HEK293 (cell line): ENCODE data around the gene GLOD4.

Source experiments
- EGR2 ChIP-seq: fragments of 450-650 bp; formaldehyde crosslinking; IDR thresholded peaks from 2 replicates; pipeline ENCODE4 v1.5.1; 2016; ENCODE audit warnings: low read depth, missing biosample characterization, missing genetic modification characterization
- MEIS1 ChIP-seq: sonication (generic); formaldehyde crosslinking; IDR thresholded peaks from 2 replicates; pipeline ENCODE4 v1.8.1; 2022; ENCODE audit warnings: missing genetic modification reagents, mild to moderate bottlenecking, borderline replicate concordance
- SCRT1 ChIP-seq: fragments of 450-650 bp; formaldehyde crosslinking; IDR thresholded peaks from 2 replicates; pipeline ENCODE4 v1.5.1; 2016; ENCODE audit warnings: missing biosample characterization, missing genetic modification characterization, borderline replicate concordance
- ZBTB17 ChIP-seq: fragments of 450-650 bp; formaldehyde crosslinking; IDR thresholded peaks from 2 replicates; pipeline ENCODE4 v1.5.1; 2016; ENCODE audit warnings: missing biosample characterization, missing genetic modification characterization
- ZBTB21 ChIP-seq: fragments of 450-650 bp; formaldehyde crosslinking; IDR thresholded peaks from 2 replicates; pipeline ENCODE4 v1.5.1; 2017; ENCODE audit warnings: missing biosample characterization, missing genetic modification characterization
- ZBTB7A ChIP-seq: fragments of 450-650 bp; formaldehyde crosslinking; IDR thresholded peaks from 2 replicates; pipeline ENCODE4 v1.5.1; 2016; ENCODE audit warnings: low read depth, missing biosample characterization, missing genetic modification characterization
- ZBTB8A ChIP-seq: fragments of 450-650 bp; formaldehyde crosslinking; IDR thresholded peaks from 2 replicates; pipeline ENCODE4 v1.5.1; 2016; ENCODE audit warnings: missing biosample characterization, missing genetic modification characterization
- ZNF112 ChIP-seq: fragments of 450-650 bp; formaldehyde crosslinking; IDR thresholded peaks from 2 replicates; pipeline ENCODE4 v1.5.0; 2017; ENCODE audit warnings: missing biosample characterization, missing genetic modification characterization
- ZNF146 ChIP-seq: fragments of 450-650 bp; formaldehyde crosslinking; IDR thresholded peaks from 2 replicates; pipeline ENCODE4 v1.5.1; 2016; ENCODE audit warnings: missing biosample characterization, missing genetic modification characterization
- ZNF184 ChIP-seq: fragments of 450-650 bp; IDR thresholded peaks from 2 replicates; pipeline ENCODE4 v1.5.1; 2018; ENCODE audit warnings: missing biosample characterization, mild to moderate bottlenecking, missing genetic modification characterization
- ZNF2 ChIP-seq: fragments of 450-650 bp; formaldehyde crosslinking; IDR thresholded peaks from 2 replicates; pipeline ENCODE4 v1.5.1; 2016; ENCODE audit warnings: missing biosample characterization, missing genetic modification characterization
- ZNF214 ChIP-seq: fragments of 450-650 bp; formaldehyde crosslinking; IDR thresholded peaks from 2 replicates; pipeline ENCODE4 v1.5.1; 2017; ENCODE audit warnings: missing biosample characterization, mild to moderate bottlenecking, missing genetic modification characterization, borderline replicate concordance
- ZNF391 ChIP-seq: fragments of 450-650 bp; formaldehyde crosslinking; IDR thresholded peaks from 2 replicates; pipeline ENCODE4 v1.5.1; 2016; ENCODE audit warnings: low read depth, missing biosample characterization, missing genetic modification characterization, borderline replicate concordance
- ZNF48 ChIP-seq: fragments of 450-650 bp; formaldehyde crosslinking; IDR thresholded peaks from 2 replicates; pipeline ENCODE4 v1.5.1; 2016; ENCODE audit warnings: missing biosample characterization, missing genetic modification characterization
- ZNF549 ChIP-seq: fragments of 450-650 bp; IDR thresholded peaks from 2 replicates; pipeline ENCODE4 v1.5.1; 2018; ENCODE audit warnings: missing biosample characterization, missing genetic modification characterization, mild to moderate bottlenecking, inconsistent platforms, moderate library complexity
- ZNF560 ChIP-seq: fragments of 450-650 bp; formaldehyde crosslinking; IDR thresholded peaks from 2 replicates; pipeline ENCODE4 v1.5.1; 2017; ENCODE audit warnings: missing biosample characterization, missing genetic modification characterization, borderline replicate concordance
- ZNF596 ChIP-seq: fragments of 450-650 bp; IDR thresholded peaks from 2 replicates; pipeline ENCODE4 v1.5.0; 2018; ENCODE audit warnings: missing biosample characterization, mild to moderate bottlenecking, missing genetic modification characterization, moderate library complexity
- ZNF623 ChIP-seq: fragments of 450-650 bp; formaldehyde crosslinking; IDR thresholded peaks from 2 replicates; pipeline ENCODE4 v1.5.1; 2016; ENCODE audit warnings: missing biosample characterization, missing genetic modification characterization
- ZNF664 ChIP-seq: fragments of 450-650 bp; formaldehyde crosslinking; IDR thresholded peaks from 2 replicates; pipeline ENCODE4 v1.5.1; 2016; ENCODE audit warnings: missing biosample characterization, missing genetic modification characterization
- ZNF791 ChIP-seq: fragments of 450-650 bp; formaldehyde crosslinking; IDR thresholded peaks from 2 replicates; pipeline ENCODE4 v1.5.1; 2016; ENCODE audit warnings: missing biosample characterization, missing genetic modification characterization
- TF ChIP-seq, protein P1 (sequence below): fragments of 450-650 bp; formaldehyde crosslinking; IDR thresholded peaks from 2 replicates; pipeline ENCODE4 v1.5.1; 2016; ENCODE audit warnings: missing biosample characterization, missing genetic modification characterization, low read depth
- TF ChIP-seq, protein P2 (sequence below): fragments of 450-650 bp; formaldehyde crosslinking; IDR thresholded peaks from 2 replicates; pipeline ENCODE4 v1.5.1; 2017; ENCODE audit warnings: missing biosample characterization, missing genetic modification characterization
- TF ChIP-seq, protein P3 (sequence below): fragments of 450-650 bp; formaldehyde crosslinking; IDR thresholded peaks from 2 replicates; pipeline ENCODE4 v1.5.1; 2016; ENCODE audit warnings: missing biosample characterization, missing genetic modification characterization
- TF ChIP-seq, protein P4 (sequence below): fragments of 450-650 bp; formaldehyde crosslinking; IDR thresholded peaks from 2 replicates; pipeline ENCODE4 v1.5.1; 2017; ENCODE audit warnings: missing biosample characterization, mild to moderate bottlenecking, missing genetic modification characterization, moderate library complexity
- TF ChIP-seq, protein P5 (sequence below): fragments of 450-650 bp; formaldehyde crosslinking; IDR thresholded peaks from 2 replicates; pipeline ENCODE4 v1.5.1; 2016; ENCODE audit warnings: missing biosample characterization, missing genetic modification characterization
- TF ChIP-seq, protein P6 (sequence below): fragments of 450-650 bp; formaldehyde crosslinking; conservative IDR thresholded peaks from 2 replicates; pipeline ENCODE4 v1.5.1; 2016; ENCODE audit warnings: low read depth, missing biosample characterization, missing genetic modification characterization

GLOD4 gene

DNA sequence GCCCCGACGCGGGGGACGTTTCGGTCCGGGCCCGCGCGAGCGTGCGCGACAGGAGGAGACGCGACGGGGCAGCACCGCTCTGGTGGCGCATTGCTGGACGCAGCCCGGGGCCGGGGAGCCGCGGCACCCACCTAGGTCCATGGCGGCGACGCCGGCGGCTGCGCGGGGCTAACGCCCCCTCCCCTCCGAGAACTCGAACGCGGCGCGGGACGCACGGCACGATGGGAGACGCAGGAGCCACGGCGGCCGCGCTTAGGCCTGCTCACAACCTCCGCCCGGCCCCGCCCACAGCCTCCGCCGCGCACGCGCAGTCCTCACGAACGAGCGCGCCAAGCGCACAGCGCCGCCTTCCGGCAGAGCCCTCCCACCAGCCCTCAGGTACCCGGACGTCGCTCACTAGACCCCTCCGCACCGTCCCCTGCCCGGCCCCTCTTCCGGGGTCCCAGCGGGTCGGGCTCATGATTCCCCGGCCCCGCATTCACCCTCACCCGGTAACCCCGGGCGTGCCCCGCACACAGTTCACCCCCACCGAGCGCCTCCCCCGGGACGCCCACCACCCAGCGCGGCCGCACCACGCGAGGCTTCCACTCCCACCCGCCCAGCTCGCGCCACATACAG lies 30.0 kb downstream of the GLOD4 start, which contains the start of gene GEMIN4 (continued):
- no peak for TF ChIP-seq SCRT1 (tag by site-specific recombination)
- TF ChIP-seq ZNF560 (tag by site-specific recombination) = no peak
- no peak for TF ChIP-seq ZNF184 (tag by site-specific recombination)
- TF ChIP-seq, protein P1, sequence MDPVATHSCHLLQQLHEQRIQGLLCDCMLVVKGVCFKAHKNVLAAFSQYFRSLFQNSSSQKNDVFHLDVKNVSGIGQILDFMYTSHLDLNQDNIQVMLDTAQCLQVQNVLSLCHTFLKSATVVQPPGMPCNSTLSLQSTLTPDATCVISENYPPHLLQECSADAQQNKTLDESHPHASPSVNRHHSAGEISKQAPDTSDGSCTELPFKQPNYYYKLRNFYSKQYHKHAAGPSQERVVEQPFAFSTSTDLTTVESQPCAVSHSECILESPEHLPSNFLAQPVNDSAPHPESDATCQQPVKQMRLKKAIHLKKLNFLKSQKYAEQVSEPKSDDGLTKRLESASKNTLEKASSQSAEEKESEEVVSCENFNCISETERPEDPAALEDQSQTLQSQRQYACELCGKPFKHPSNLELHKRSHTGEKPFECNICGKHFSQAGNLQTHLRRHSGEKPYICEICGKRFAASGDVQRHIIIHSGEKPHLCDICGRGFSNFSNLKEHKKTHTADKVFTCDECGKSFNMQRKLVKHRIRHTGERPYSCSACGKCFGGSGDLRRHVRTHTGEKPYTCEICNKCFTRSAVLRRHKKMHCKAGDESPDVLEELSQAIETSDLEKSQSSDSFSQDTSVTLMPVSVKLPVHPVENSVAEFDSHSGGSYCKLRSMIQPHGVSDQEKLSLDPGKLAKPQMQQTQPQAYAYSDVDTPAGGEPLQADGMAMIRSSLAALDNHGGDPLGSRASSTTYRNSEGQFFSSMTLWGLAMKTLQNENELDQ (tag by site-specific recombination) = no peak
- peak; percentile 43; the same call in 1 of the 2 replicates for TF ChIP-seq ZNF391 (tag by site-specific recombination)
- no peak for TF ChIP-seq ZNF623
- TF ChIP-seq ZNF112 (tag by site-specific recombination) = no peak
- TF ChIP-seq ZBTB17 = peak; percentile 36; the same call in 1 of the 2 replicates
- TF ChIP-seq, protein P2, sequence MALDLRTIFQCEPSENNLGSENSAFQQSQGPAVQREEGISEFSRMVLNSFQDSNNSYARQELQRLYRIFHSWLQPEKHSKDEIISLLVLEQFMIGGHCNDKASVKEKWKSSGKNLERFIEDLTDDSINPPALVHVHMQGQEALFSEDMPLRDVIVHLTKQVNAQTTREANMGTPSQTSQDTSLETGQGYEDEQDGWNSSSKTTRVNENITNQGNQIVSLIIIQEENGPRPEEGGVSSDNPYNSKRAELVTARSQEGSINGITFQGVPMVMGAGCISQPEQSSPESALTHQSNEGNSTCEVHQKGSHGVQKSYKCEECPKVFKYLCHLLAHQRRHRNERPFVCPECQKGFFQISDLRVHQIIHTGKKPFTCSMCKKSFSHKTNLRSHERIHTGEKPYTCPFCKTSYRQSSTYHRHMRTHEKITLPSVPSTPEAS = no peak
- TF ChIP-seq ZBTB21 = no peak
- TF ChIP-seq ZNF2 (tag by site-specific recombination) = peak; percentile 80
- no peak for TF ChIP-seq ZNF549 (tag by site-specific recombination)
- no peak for TF ChIP-seq ZNF596 (tag by site-specific recombination)
- no peak for TF ChIP-seq ZNF214 (tag by site-specific recombination)
- TF ChIP-seq, protein P3, sequence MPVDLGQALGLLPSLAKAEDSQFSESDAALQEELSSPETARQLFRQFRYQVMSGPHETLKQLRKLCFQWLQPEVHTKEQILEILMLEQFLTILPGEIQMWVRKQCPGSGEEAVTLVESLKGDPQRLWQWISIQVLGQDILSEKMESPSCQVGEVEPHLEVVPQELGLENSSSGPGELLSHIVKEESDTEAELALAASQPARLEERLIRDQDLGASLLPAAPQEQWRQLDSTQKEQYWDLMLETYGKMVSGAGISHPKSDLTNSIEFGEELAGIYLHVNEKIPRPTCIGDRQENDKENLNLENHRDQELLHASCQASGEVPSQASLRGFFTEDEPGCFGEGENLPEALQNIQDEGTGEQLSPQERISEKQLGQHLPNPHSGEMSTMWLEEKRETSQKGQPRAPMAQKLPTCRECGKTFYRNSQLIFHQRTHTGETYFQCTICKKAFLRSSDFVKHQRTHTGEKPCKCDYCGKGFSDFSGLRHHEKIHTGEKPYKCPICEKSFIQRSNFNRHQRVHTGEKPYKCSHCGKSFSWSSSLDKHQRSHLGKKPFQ (tag by site-specific recombination) = no peak
- no peak for TF ChIP-seq ZNF48 (tag by site-specific recombination)
- no peak for TF ChIP-seq MEIS1 (CRISPR knock-in tag)
- no peak; the same call in 1 of the 2 replicates for TF ChIP-seq ZBTB8A (tag by site-specific recombination)
- TF ChIP-seq, protein P4, sequence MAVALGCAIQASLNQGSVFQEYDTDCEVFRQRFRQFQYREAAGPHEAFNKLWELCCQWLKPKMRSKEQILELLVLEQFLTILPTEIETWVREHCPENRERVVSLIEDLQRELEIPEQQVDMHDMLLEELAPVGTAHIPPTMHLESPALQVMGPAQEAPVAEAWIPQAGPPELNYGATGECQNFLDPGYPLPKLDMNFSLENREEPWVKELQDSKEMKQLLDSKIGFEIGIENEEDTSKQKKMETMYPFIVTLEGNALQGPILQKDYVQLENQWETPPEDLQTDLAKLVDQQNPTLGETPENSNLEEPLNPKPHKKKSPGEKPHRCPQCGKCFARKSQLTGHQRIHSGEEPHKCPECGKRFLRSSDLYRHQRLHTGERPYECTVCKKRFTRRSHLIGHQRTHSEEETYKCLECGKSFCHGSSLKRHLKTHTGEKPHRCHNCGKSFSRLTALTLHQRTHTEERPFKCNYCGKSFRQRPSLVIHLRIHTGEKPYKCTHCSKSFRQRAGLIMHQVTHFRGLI (tag by site-specific recombination) = peak; percentile 46; the same call in 1 of the 2 replicates
- peak; percentile 97 for TF ChIP-seq ZBTB7A (tag by site-specific recombination)
- peak; percentile 92 for TF ChIP-seq EGR2 (tag by site-specific recombination)
- no peak for TF ChIP-seq ZNF664 (tag by site-specific recombination)
- TF ChIP-seq, protein P5, sequence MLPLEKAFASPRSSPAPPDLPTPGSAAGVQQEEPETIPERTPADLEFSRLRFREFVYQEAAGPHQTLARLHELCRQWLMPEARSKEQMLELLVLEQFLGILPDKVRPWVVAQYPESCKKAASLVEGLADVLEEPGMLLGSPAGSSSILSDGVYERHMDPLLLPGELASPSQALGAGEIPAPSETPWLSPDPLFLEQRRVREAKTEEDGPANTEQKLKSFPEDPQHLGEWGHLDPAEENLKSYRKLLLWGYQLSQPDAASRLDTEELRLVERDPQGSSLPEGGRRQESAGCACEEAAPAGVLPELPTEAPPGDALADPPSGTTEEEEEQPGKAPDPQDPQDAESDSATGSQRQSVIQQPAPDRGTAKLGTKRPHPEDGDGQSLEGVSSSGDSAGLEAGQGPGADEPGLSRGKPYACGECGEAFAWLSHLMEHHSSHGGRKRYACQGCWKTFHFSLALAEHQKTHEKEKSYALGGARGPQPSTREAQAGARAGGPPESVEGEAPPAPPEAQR (tag by site-specific recombination) = 0 out of 2 replicates have a peak, but pooled peaks have one; percentile 5
- no peak for TF ChIP-seq ZNF791
- TF ChIP-seq, protein P6, sequence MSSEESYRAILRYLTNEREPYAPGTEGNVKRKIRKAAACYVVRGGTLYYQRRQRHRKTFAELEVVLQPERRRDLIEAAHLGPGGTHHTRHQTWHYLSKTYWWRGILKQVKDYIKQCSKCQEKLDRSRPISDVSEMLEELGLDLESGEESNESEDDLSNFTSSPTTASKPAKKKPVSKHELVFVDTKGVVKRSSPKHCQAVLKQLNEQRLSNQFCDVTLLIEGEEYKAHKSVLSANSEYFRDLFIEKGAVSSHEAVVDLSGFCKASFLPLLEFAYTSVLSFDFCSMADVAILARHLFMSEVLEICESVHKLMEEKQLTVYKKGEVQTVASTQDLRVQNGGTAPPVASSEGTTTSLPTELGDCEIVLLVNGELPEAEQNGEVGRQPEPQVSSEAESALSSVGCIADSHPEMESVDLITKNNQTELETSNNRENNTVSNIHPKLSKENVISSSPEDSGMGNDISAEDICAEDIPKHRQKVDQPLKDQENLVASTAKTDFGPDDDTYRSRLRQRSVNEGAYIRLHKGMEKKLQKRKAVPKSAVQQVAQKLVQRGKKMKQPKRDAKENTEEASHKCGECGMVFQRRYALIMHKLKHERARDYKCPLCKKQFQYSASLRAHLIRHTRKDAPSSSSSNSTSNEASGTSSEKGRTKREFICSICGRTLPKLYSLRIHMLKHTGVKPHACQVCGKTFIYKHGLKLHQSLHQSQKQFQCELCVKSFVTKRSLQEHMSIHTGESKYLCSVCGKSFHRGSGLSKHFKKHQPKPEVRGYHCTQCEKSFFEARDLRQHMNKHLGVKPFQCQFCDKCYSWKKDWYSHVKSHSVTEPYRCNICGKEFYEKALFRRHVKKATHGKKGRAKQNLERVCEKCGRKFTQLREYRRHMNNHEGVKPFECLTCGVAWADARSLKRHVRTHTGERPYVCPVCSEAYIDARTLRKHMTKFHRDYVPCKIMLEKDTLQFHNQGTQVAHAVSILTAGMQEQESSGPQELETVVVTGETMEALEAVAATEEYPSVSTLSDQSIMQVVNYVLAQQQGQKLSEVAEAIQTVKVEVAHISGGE = peak; percentile 92
- TF ChIP-seq ZNF146 (tag by site-specific recombination) = no peak
